Gastrocnemius medialis (tissue), 4 donors: ENCODE results near the gene DDIT4. TPM values are rescaled to one million over a fixed set of nuclear protein-coding genes. Genes with fewer than 3 reads are reported as not detected.
A peak's percentile ranks its signal among the peaks of the same experiment; 100 is the strongest.
"Not testable (repeated sequence)": the region's sequence is repeated elsewhere in the genome, so short reads cannot be mapped to it uniquely, and the experiment has no call there.

Experiments
- ATAC-seq, 2 donors: fragments of 150-250 bp; one replicate each; pipeline ENCODE4 v1.9.1; 2016
- DNase-seq, 2 donors: peaks; one replicate each; pipeline ENCODE4 v3.0.0-alpha.2; 2019
- H3K27ac ChIP-seq, 4 donors: fragments of 200-600 bp; sonication (generic); 1 replicate in 1 of 4; 2 replicates in 3 of 4; pipeline ENCODE4 v1.5.1; 2016 to 2018; ENCODE audit warnings: mild to moderate bottlenecking in 2 of 4, moderate library complexity in 1 of 4
- H3K27me3 ChIP-seq, 3 donors: fragments of 200-600 bp; sonication (generic) in 2 of 3; 1 replicate in 1 of 3; 2 replicates in 2 of 3; pipeline versions ENCODE4 v1.5.1 to v1.6.0; 2016 to 2019; ENCODE audit warnings: mild to moderate bottlenecking in 1 of 3, moderate library complexity in 1 of 3
- H3K36me3 ChIP-seq, 2 donors: fragments of 200-600 bp; sonication (generic) in 1 of 2; one replicate each; pipeline ENCODE4 v1.5.1; 2017 to 2018
- H3K4me1 ChIP-seq, 2 donors: fragments of 200-600 bp; sonication (generic) in 1 of 2; one replicate each; pipeline ENCODE4 v1.5.1; 2016 to 2017; ENCODE audit warnings: mild to moderate bottlenecking in 2 of 2
- H3K4me3 ChIP-seq, 4 donors: fragments of 200-600 bp; sonication (generic) in 3 of 4; 1 replicate in 1 of 4; 2 replicates in 3 of 4; pipeline ENCODE4 v1.5.1; 2016 to 2019; ENCODE audit warnings: mild to moderate bottlenecking in 2 of 4
- H3K9me3 ChIP-seq, 3 donors: fragments of 200-600 bp; sonication (generic) in 2 of 3; 1 replicate in 1 of 3; 2 replicates in 2 of 3; pipeline ENCODE4 v1.5.1; 2016 to 2019
- CTCF ChIP-seq, 5 experiments: fragments of 450-650 bp in 3 of 5; fragments of 200-600 bp in 2 of 5; sonication (generic) in 2 of 5; IDR thresholded peaks in 4 of 5; conservative IDR thresholded peaks in 1 of 5; 1 replicate in 4 of 5; 2 replicates in 1 of 5; pipeline ENCODE4 v1.5.1; 2016 to 2019; ENCODE audit warnings: antibody characterized with exemption in 5 of 5, mild to moderate bottlenecking in 3 of 5, moderate library complexity in 3 of 5
- POLR2A ChIP-seq, 2 donors: fragments of 450-650 bp; IDR thresholded peaks; one replicate each; pipeline ENCODE4 v1.6.1; 2017; ENCODE audit warnings: antibody characterized with exemption in 2 of 2, mild to moderate bottlenecking in 2 of 2, moderate library complexity in 2 of 2
- in situ Hi-C, 4 donors: fragments of 200-750 bp; cut with MboI; loops; one replicate each; pipeline versions ENCODE4 v1.15.0 to v1.8.0; 2017; ENCODE audit warnings: low sequenced_read_pairs in 4 of 4
- intact Hi-C: fragments of 100-400 bp; cut with DNase I; formaldehyde crosslinking; loops from one replicate; pipeline ENCODE4 v1.15.1; 2023; ENCODE audit warnings: low total_unique reads
- total RNA-seq, 4 donors: library from RNA; depleted of rRNA; stranded (reverse); fragments of >200 nt; gene quantifications; one replicate each; pipeline versions ENCODE4 v1.1.0 to v1.2.3, GENCODE V29; 2016

DDIT4 gene
- total RNA-seq, 4 donors from 2014 or later, result 296 to 667 (median 319) TPM

DNA sequence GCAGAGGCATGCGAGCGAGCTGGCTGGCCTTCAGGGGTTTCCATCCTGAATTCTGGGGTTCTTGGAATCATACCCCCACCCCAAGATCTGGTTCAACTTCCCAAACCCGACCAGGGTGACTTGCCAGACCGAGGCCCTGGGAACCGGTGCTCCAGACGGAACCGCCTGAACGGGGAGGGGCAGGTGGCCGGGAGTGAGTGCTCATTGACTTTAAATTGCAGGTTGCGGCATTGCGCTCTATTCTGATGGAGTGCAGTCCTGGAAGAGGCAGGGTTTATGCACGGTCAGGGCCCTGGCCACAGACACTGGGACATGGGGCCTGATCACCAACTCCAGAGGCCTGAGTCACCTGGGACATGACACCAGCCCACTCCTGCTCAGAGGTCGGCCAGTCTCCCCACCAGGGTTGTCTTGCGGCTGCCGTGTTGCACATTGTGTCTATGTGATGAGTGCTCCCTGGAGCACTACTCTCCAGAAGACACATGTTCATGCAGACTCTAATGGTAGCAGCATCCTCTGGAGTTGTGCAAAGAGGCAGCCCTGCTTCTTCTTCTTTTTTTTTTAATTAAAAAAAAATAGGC, 5.8 kb upstream of the DDIT4 start:
- Histone ChIP-seq H3K27me3 (no peaks in the 10 kb centered on the region), H3K9me3 (no peaks in the 10 kb centered on the region), H3K27ac (no peak overlapping the region), H3K36me3 (no peaks in the 10 kb centered on the region), H3K4me3 (no peak overlapping the region), H3K4me1 (peaks cover 4 to 13% of the 10 kb centered on the region in 2 donors)
- in situ Hi-C loops (no loop called here), intact Hi-C loops (no loop called here)
- ATAC-seq, result no peak
- no peak for DNase-seq
- TF ChIP-seq POLR2A (IDR thresholded peaks at IDR 0.05) (no peak), CTCF (IDR thresholded peaks at IDR 0.05 in 4 of 5, conservative IDR thresholded peaks at IDR 0.05 in 1 of 5) (no peak)

DNA sequence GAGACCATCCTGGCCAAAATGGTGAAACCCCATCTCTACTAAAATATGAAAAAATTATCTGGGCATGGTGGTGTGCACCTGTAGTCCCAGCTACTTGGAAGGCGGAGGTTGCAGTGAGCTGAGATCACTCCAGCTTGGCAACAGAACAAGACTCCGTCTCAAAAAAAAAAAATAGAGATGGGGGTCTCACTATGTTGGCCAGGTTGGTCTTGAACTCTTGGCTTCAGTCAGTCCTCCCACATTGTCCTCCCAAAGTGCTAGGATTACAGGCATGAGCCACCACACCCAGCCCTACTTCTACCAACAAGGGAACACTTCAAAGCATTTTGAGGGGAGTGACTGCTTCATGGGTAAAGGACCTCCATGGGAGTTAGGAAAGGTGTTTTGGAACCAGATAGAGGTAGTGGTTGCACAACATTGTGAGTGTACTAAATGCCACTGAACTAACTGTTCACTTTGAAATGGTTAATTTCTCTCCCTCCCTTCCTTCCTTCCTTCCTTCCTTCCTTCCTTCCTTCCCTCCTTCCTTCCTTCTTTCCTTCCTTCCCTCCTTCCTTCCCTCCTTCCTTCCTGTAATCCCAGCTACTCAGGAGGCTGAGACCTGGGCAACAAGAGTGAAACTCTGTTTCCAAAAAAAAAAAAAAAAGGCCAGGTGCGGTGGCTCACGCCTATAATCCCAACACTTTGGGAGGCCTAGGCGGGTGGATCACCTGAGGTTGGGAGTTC, 5.1 kb upstream of the DDIT4 start:
- DNase-seq, H3K27me3 ChIP-seq, H3K4me1 ChIP-seq, H3K27ac ChIP-seq, ATAC-seq, H3K36me3 ChIP-seq, H3K9me3 ChIP-seq, H3K4me3 ChIP-seq, intact Hi-C loops, in situ Hi-C loops: not testable (repeated sequence)

GRCh38 chr10:72270607-72271281, 3.0 kb upstream of the DDIT4 start:
- DNase-seq (no peak), ATAC-seq (no peak)
- Histone ChIP-seq H3K27ac (peak overlapping the region; percentile 97 to 100 (median 99)), H3K36me3 (peaks cover 5 to 18% of the 10 kb centered on the region in 2 donors), H3K4me3 (no peak overlapping the region), H3K27me3 (no peaks in the 10 kb centered on the region), H3K9me3 (no peaks in the 10 kb centered on the region), H3K4me1 (peaks cover 4 to 7% of the 10 kb centered on the region in 2 donors)
- intact Hi-C loops, result no loop called here
- in situ Hi-C loops, result loop anchor here in 1 of 4 donors (10.0 kb wide), 1 partner anchor 46 kb away; no protein-coding TSS in a partner anchor
- TF ChIP-seq CTCF (IDR thresholded peaks at IDR 0.05 in 4 of 5, conservative IDR thresholded peaks at IDR 0.05 in 1 of 5), result no peak
- no peak for TF ChIP-seq POLR2A (IDR thresholded peaks at IDR 0.05)

GRCh38 chr10:72272689-72273409, 875 bp upstream of the DDIT4 start:
- peak; percentile 94 to 98 for DNase-seq
- no peaks in the 10 kb centered on the region for H3K9me3 ChIP-seq
- peak; percentile 30 to 63 for ATAC-seq
- peaks cover 5 to 22% of the 10 kb centered on the region in 2 donors for H3K36me3 ChIP-seq
- peak overlapping the region; percentile 97 to 100 (median 99) for H3K27ac ChIP-seq
- H3K4me1 ChIP-seq, result peaks cover 4 to 7% of the 10 kb centered on the region in 2 donors
- in situ Hi-C loops (loop anchor here in 1 of 4 donors (10.0 kb wide), 1 partner anchor 48 kb away; no protein-coding TSS in a partner anchor), intact Hi-C loops (loop anchor here (1.0 to 2.0 kb wide), 5 partner anchors 24 to 62 kb away; partner anchors contain the start of genes ANAPC16 and ASCC1)
- H3K27me3 ChIP-seq, result no peaks in the 10 kb centered on the region
- TF ChIP-seq CTCF (IDR thresholded peaks at IDR 0.05 in 4 of 5, conservative IDR thresholded peaks at IDR 0.05 in 1 of 5) (peak in 1 of 5 experiments; percentile 17), POLR2A (IDR thresholded peaks at IDR 0.05) (peak; percentile 78 to 85)
- H3K4me3 ChIP-seq, result peak overlapping the region; percentile 82 to 98 (median 88)
